ENCODE measurements around the gene CACNA1S. TPM values are rescaled to one million over a fixed set of nuclear protein-coding genes. Genes with fewer than 3 reads are reported as not detected.

CACNA1S gene
- polyA plus RNA-seq, 3 donors, result 0.39 to 0.50 (median 0.44) TPM

DNA sequence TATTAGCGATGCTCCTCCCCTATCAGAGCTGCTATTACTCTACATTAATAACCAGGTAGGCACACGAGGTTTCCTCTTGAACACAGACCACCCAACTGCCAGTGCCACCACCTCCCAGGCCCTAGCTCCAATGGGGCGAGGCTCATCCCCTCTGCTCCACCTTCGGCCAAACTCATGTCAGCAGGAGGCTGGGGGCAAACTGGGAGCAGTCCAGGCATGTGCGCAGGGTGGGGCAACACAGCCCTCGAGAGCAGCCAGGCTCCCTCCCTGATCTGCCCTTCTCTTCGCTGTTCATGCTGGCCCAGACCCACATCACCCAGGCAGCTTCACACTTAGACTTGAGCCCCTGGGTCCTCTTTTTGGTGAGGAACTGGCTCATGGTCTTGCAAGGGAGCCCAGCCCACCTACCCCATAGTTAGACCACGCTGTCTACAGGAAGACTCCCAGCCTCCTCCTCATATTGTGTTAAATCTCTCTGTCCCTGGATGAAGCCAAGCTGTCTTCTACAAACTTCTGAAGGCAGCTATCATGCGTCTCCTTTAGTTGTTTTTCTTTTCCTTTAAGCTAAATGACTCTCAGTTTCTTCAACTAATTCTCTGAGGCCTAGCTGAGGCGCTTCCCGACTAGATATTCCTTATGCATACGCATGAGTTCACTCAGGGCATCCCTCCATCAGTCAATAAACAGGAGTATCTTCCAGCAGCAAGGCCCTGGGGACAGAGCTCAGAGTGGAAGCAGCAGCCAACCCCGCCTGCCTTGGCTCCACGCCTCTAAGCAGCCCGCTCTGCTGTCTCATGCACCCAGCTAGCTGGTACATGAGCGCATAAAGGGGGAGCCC, 30.0 kb upstream of the CACNA1S start:
- DNase-seq (ENCODE audit: extremely low read depth in 1 of 11, low read depth in 9 of 11, low spot score in 4 of 11), result no peak

DNA sequence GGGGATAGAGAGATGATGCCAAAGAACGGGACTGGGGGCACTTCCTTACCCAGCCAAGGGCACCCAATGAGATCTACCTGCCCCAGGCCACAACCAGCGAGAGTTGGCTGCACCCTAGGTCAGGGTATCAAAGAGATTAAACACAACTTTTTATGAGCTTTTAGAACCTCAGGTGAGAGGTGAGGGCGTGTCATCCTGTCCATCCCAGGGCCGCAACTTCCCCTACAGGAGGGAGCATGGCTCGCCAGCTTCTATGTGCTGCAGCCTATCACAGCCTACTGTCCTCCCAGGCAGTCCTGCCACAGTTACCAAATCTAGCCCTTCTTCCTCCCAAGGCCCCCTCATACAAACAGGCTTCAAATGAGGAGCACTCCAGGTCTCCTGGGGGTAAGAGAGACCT, 29.2 kb upstream of the CACNA1S start:
- DNase-seq (ENCODE audit: extremely low read depth in 1 of 11, low read depth in 9 of 11, low spot score in 4 of 11), result no peak

DNA sequence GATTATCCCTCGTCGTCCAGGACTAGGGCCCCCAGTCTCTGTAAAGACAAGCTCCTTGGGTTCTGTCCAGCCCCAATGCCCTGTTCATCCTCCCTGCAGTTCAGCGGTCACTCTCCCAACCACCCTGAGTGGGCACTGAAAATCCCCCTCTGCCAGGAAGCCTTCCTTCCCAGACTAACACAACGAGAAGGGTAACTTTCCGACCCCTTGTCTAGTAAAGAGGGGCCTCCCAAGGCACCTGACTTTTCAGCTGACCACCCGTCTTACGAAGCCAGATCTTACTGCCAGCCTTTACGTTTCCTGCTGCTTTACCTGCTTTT, 28.7 kb upstream of the CACNA1S start:
- DNase-seq (ENCODE audit: extremely low read depth in 1 of 11, low read depth in 9 of 11, low spot score in 4 of 11), result no peak

DNA sequence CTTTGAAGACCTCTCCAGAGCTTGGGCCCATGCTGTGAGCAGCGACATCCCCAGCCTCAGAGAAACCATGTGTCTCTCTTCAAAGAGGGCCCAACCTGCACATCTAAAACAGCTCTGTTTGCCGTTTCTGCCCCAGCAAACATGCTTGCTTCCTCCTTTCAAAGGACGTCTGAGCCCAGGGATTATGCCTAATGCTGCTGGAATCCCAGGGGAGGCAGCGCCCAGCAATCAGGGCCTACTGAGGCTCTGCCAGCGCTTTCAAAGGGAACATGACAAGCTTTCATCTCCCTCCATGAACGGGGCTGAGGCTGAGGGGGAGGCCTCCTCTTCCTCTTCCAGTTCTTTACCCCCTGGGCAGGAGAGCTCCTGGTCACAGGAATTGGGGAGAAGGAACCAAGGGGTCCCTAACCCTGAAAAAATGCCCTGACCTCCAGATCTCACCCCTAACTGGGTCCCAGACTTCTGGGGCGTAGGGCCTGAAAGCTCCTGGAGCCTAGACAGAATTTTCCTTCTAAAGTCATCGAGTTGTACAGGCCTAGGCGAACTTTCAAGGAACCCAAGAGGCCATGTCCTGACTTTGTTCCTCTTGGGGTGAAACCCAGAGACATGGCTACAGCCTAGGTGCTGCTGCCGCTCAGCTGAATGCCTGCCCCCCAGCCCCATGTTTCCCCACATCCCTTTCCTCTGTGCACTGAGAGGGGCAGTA, 28.2 kb upstream of the CACNA1S start:
- no peak for DNase-seq (ENCODE audit: extremely low read depth in 1 of 11, low read depth in 9 of 11, low spot score in 4 of 11)

DNA sequence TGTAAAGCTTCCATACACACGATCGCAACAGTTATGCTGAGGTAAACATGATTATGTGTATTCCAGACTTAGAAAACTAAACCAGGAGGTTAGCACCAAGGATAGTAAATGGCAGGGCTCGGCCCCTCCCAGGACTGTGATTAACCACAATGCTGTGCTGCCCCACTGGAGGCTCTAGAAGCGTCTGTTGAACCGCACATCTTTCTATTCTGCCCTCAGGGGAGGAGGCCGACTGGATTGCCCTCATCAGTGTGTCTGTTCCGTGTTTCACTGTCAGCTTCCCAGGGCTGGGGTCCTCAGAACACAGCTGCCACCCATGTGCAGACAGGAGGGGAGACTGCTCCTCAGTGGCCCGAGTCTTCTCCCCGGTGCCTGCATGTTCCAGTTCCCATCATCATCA, 27.5 kb upstream of the CACNA1S start:
- DNase-seq (ENCODE audit: extremely low read depth in 1 of 11, low read depth in 9 of 11, low spot score in 4 of 11), result no peak

DNA sequence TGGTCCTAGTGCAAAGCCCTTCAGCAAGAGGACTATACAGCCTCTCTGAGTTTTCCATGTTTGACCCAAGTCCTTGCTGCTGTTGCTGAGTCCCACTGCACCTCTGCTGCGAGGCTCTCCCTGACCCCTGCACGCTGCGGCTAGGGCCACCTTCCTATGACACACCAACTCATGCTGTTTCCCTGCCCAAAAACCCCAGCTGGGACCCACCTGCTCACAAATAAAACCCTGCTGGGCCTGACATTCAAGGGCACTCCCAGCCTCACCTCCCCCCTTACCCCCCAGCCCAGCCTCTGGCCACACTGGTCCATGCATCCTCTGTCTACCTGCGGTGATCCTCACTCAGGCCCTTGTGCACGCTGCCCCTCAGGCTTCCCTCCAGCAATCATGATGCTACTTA, 27.1 kb upstream of the CACNA1S start:
- no peak for DNase-seq (ENCODE audit: extremely low read depth in 1 of 11, low read depth in 9 of 11, low spot score in 4 of 11)

DNA sequence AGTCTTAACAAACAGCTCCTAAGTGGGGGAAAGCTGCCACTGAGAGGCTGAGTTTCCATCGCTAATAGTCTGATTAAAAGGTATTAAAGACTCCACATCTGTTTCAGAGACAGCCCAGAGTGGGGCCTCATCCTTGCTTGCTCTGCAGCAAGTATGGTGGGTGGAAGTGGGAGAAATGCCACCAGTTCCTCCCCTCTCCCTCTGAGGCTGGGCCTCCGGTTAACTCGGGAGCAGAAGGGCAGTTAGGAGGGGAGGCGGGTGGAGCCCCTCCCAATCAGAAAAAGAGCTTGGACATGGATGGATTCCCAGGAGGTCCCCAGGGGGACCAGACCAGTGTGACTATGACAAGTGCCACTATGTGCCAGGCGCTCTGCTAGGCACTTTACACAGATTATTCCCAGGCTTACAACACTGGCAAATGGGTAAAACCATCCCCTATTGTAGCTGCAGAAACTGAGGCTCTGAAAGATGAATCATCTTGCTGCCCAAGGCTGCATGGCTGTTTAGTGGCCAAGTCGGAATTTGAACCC, 26.1 kb upstream of the CACNA1S start:
- DNase-seq (ENCODE audit: extremely low read depth in 1 of 11, low read depth in 9 of 11, low spot score in 4 of 11), result no peak

DNA sequence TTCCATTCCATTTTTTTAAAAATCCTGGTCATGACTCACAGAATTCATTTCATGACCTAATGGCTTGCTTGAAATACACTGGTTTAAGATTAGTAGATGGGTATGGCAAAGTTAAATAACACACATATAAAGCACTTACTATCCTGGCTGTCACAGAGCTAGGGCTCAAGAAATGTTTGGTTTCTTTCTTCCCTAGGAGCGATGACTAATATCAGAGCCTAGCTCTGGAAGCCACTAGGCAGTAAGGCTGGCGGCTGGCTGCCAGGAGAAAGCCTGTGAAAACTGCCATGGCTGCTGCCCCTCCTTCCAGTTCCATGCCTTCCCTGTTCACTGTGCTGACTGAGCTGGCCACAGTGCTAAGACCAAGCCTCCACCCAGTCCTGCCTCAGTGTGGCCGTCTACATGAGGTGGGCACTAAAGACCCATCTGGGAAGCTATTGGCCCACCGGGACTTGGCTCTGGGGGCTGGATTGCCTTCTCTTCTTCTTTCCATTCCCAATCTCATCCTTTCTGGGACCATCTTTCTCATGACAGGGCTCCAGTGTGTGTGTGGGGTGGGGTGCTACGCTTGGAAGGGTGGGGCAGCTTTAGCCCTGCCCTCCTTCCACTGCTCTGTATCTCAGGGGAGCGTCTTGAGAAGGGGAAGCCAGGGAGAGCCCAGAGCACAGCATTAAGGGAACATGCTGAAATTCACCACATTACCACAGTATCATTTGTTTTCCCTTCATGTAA, 25.5 kb upstream of the CACNA1S start:
- DNase-seq (ENCODE audit: extremely low read depth in 1 of 11, low read depth in 9 of 11, low spot score in 4 of 11), result no peak

DNA sequence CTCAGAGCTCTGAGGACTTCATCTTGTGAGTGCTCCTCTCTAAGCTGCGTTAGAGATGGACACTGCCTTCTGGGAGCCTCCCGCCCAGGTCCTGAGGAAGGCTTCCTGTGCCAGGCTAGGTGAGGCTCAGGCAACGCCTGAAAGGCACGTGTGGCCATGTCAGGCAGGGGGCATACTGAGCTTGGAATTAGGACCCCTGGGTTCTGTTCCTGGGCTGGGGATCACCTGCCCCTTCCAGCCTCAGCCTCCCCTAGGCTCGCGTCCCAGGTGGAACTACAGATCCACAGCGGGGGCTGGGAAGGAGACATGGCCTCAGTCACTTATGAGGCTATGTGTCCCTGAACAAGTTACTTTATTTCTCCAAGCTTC, 24.8 kb upstream of the CACNA1S start:
- DNase-seq (ENCODE audit: extremely low read depth in 1 of 11, low read depth in 9 of 11, low spot score in 4 of 11), result no peak

DNA sequence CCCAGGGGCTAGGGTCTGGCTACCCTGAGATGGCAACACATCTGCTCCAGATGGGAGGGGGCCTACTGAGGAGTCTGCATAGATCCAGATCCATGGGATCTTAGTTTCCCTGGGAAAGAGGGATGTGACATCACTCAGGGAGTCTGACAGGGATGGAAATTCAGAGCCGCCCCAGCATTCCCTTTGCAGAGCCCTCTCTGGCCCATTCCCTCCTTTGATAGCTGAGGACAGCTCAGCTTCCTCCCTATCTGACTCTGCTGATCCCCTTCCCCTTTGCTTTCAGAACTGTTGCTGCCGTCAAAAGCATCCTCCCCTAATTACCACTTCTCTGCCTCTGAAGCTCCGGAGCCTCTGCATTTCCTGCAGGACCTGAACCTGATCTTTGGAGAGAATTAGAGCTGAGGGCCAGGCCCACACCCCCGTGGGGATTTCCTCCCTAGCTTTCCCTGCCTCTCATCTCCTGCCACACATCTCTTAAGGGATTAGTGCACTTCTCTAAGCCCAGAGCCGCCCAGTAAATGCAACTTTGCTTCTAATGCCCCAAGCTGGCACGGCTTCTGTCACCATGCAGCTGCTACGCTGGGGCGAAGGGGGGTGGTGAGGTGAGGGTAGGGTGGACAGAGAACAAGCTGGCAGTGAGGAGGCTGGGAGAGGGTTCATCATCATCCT, 24.3 kb upstream of the CACNA1S start:
- DNase-seq (ENCODE audit: extremely low read depth in 1 of 11, low read depth in 9 of 11, low spot score in 4 of 11), result no peak

DNA sequence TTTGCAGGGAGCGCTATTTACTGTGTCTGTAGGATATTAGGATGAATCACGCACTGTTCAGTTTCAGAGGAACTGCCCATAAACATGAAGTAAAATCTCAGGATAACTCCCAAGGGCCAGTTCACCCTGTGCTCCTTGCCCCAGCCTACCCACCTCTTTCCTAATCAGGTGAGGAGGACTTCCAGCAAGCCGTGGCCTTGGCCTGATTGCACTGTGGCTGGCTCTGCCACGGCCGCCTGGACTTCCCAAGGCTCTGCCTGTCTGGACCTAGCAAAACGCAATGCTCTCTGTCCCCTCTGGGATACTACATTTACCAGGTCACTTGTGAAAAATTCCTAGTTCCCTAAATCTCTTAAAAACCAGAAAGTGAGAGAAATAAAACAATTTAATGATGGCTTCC, 22.2 kb upstream of the CACNA1S start:
- no peak for DNase-seq (ENCODE audit: extremely low read depth in 1 of 11, low read depth in 9 of 11, low spot score in 4 of 11)

DNA sequence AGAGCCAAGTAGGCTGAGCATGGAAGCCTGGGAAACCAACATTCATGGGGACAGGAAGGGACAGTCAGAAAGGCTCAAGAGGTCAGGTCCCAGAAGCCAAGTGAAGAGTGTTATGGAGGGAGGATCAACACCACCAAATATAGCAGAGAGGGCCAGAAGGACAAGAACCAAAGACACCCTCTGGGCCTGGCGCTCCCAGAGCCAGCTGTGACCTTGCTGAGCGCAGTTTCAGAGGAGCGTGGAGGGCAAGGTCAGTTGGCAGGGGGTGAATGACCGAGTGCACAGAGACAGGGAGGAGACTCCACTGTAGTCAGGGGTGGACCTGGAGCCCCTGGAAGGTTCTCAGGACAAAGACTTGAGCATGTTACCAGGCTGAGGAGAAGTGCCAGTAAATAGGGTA, 19.2 kb upstream of the CACNA1S start:
- DNase-seq (ENCODE audit: extremely low read depth in 1 of 11, low read depth in 9 of 11, low spot score in 4 of 11), result no peak

DNA sequence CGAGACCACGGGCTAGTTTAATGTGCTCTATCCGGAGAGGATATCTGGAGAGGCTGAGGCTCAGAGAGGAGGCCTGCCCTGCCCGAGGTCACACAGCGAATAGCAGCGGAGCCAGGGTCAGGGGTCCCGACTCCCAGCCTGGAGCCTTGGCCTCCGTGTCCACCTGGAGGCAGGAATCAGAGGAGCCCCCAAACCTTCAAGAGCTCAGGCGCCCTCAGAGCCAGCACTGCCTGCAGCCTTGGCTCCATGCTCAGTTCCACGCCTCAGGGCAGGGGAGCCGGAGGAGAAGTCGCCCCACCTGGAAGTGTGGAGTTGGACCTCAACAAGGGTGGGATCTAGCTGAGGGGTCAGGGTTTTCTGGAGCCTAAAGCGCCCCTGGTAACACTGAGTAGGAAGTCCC, 16.7 kb upstream of the CACNA1S start:
- DNase-seq (ENCODE audit: extremely low read depth in 1 of 11, low read depth in 9 of 11, low spot score in 4 of 11), result no peak

DNA sequence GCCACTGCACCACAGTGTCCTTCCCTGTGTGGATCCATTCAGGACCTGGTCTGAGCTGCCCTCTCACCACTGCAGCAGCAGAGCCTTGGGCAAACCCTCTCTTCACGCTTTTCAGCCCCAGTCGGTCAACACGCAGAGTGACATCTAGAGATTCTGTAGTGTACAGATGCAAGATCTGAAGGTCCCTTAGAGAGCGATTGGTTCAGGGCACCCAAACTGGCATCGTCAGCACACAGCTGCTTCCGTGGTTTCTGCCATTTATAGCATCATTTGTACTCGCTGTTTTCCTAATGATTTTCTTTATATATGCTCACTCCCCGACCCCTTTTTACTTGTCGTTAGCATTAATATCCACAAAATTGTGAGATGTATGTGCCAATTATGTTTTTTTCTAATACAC, 16.2 kb upstream of the CACNA1S start:
- no peak for DNase-seq (ENCODE audit: extremely low read depth in 1 of 11, low read depth in 9 of 11, low spot score in 4 of 11)

DNA sequence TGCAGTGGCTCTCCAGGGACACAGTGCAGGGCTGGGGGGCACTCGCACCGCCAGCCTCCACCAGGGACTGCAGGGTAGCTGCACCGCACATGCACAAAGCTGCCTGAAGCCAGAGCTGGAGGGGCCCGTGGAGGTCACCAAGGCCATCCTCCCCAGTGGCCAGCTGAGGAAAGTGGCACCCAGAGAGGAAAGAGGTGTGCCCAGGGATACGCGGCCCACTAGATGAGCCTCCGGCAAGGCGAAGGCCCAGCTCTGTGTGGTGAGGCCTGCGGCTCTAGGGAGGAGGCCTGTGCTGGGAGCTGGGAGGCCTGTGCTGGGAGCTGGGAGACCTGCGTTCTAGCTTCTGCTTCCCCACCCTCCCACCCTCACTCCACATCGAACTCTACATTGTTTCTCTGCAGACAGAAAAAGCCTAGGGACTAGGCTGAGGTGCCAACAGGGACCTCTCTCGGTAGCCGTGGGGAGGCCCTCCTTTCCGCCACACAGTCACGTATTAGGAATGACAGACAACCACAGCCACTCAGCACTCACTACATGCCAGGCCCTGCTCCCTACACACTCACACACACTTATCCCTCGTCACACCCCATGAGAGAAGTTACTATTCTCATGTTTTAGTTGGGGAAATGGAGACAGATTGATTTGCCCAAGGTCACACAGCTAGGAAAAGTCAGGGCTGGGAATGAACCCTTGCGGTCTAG, 15.7 kb upstream of the CACNA1S start:
- no peak for DNase-seq (ENCODE audit: extremely low read depth in 1 of 11, low read depth in 9 of 11, low spot score in 4 of 11)

DNA sequence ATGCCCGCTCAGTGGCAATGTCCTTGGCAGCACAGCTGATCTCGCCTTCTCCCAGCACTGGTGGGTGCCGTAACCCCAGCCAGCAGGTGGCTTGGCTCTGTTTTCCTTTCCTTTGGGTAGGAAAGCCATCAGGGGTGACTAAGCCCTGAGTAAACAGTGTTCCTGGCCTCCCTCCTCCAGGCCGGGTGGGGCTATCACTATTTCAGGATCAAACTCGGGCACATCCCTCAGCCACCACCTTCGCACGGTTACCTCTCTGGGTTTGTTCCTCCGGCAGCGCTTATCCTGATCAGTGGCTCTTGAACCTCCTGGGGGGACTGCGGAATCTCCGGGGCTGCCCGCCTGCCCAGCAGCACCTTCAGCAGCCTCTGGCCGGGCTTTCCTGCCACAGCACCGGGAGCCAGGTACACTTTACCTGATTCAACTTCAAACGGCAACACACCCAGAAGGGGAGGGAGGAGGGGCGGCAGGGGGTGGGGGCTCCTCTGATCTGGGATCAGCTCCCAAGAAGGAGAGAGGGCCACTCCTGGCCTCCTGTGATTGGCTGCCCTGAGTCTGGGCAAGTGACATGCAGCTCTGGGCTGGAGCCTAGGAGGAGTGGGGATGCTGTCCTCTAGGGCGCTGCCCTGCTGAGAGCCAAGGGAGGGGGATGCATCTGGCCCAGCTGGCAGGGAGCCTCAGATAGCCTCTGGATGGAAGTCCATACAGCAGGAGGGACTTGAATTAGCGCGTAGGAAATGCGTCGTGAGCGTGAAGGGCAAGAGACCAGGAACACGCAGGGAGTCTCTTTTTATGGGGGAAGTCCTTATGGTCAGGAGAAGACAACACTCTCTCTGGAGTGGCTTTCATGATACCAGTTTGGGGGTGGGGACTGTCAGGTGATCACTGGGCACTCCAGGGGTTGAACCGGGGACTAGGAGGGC, 14.9 kb upstream of the CACNA1S start, which contains the start of gene ASCL5:
Gene ASCL5, minus strand, starts transcription at position 353 of the 923 bp plus-strand sequence. CDS start 11,812 bp downstream, outside the sequence.
- no peak for DNase-seq (ENCODE audit: extremely low read depth in 1 of 11, low read depth in 9 of 11, low spot score in 4 of 11)

DNA sequence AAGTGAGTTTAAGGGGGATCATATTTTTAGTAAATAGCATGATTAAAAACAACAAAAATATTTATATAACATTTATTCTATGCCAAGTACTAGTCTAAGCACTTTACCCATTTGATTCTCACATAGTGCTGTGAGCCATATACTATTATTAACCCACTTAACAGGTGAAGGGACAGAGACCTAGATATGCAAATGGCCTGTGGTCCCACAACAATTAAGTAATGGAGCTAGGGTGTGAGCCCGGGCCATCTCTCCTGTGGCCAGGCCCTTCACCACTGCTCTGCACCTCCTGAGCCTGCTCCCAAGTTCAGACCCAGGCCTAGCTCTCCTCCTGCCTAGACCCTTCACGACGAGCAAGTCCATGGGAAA, 14.2 kb upstream of the CACNA1S start:
- no peak for DNase-seq (ENCODE audit: extremely low read depth in 1 of 11, low read depth in 9 of 11, low spot score in 4 of 11)

DNA sequence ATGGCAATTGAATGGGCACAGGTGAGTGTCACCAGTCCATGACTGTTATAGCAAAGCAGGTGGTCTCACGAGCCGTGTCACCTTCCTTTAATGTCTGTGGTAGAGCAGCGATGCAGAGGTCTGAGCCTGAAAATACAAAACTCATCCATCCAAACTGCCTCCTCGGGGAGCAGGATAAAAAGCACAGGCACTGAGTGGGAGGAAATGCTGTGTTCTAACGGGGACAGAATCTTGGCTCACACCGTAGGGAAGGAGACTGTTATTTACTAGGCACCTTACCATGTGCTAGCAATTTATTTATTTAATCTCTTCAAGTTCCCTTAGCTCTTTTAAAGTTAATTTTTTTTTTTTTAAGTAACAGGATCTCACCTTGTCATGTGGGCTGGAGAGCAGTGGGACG, 13.6 kb upstream of the CACNA1S start:
- peak in 2 of 11 donors; percentile 12 to 20 for DNase-seq (ENCODE audit: extremely low read depth in 1 of 11, low read depth in 9 of 11, low spot score in 4 of 11)
